Fibroblast of upper back skin (primary cell): ENCODE measurements around the gene TNNI3K.

Experiments used
- DNase-seq: peaks from one replicate; pipeline ENCODE4 v3.0.0-alpha.2; 2013

Gene TNNI3K

DNA sequence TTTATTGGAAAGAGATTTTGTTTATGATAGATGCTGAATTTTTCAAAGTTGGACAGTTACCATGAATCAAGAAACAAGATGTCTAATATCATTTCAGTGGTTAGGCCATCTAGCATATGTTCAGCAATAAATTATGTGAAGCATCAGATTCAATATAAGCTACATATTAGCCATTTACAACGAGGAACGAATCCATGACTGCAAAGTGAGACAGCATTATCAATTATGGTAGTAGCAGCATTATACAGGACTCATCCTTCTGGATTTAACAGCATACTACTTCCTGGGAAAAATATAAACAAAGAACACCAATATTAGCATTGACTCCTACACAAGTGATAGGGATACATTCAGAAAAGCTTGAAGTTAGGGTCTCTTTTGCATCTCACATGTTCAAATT is 218.1 kb downstream of the TNNI3K start:
- no peak for DNase-seq

DNA sequence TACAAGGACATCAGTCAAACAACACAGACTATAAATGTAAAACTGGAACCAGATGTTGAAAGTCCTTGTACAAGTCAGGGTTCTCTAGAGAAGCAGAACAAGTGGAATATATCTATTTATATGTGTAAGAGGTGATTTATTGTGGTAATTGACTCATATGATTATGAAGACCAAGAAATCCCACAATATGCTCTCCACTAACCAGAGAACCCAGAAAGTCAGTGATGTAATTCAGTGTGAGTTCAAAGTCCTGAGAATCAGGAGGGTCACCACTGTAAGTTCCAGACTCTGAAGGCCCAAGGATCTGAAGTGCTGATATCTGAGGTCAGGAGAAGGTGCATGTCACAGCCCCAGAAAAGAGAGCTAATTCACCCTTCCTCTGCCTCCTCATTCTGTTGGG is 220.2 kb downstream of the TNNI3K start:
- no peak for DNase-seq

DNA sequence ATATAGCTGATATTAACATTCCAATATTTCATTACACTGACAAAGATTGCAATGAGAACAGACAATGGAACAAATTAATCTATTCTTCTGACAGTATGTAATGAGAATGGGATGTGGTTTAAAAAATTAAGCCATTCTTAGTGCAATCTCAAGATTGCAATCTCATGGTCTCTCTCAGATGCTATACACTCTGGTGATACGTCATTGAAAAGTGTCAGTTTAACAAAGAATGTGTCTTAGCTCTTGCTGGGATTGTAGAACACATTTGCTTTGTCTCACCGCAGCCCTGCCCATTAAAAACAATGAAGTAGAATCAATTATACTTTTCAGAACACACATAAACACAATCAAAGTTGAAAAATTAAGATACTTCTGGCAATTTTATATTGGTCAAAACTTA is 222.1 kb downstream of the TNNI3K start:
- DNase-seq: no peak

DNA sequence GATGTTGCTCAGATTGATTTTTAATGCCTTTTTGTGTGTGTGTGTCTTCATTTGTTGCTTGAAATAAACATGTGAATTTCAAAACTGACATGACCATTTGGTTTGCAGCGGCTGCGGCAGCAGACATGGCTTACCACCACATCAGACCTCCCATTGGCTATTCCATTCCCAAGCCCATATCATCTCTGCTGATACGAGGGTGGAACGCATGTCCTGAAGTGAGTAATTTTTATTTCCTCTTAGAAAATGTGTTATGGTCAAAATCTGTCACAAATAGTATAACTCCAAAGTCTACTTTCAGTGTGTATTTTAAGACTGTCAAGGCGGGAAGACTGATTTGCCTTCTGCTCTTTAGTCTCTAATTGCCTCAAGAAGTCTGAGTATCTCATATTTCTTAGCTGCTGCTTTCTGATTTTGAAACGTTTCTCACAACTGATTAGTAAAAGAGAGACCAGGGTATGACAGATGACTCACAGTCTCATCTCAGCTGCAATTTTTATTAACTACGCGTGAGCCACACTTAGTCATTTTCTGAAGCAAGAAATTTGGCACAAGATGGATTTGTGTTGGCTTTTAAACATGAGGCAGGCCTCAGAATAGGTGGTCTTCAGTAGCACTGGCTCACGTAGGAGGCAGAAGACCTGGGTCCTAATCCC is 228.3 kb downstream of the TNNI3K start:
- peak; percentile 68 for DNase-seq

DNA sequence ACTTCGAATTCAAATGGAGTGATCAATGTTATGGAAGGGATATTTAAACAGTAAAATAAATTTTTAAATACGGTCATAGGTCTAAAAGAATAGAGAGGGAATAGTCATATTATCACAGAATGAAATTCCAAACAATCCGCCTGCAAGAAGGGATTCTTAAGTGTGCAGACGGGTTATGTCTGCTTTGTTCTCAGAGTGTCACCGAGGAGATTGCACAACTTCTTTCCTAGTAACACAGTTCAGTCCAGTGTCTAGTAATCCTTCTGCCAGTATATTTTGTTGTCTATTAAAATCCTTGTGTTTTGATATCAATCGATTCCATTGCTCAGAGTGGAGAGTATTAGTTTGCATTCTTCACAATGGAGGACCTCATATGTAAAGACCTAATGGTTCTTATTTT is 228.8 kb downstream of the TNNI3K start:
- no peak for DNase-seq

DNA sequence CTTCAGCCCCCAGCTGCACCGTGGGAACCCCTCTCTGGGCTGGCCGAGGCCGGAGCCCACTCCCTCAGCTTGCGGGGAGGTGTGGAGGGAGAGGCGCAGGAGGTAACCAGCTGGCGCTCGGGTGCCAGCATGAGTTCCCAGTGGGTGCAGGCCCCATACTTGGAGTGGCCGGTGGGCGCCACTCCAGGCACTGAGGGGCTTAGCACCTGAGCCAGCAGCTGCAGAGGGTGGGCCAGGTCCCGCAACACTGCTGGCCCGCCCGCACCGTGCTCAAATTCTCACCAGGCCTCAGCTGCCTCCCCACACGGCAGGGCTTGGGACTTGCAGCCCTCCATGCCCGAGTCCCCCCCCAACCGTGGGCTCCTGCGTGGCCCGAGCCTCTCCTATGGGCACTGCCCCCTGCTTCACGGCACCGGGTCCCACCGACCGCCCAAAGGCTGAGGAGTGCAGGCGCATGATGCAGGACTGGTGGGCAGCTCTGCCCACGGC is 230.1 kb downstream of the TNNI3K start:
- no peak for DNase-seq

DNA sequence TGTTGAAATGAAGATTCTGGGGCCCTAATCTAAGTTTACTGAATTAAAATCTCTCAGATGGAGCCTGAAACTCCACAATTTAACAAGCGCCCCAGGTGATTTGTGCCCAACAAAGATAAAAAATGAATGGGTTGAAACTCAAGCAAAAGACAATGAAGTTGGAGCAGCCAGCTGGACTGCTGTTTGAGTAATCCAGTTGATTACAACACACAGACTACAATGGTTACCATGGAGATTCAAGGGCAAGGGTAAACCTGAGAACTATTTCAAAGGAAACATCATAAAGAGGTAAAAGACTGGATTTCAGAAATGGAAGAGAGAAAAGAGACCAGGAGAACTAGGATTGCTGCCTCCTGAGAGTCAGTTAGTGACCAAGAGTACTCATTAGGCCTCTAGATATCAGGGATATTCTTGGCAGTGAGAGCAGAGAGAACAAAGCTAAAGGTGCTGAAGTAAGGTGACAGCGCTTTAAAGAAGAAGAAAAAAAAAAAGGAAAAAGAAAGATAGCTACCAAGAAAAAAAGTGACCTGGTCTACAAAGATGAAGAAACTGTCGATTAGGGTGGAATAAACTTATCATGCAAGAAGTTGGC is 232.7 kb downstream of the TNNI3K start:
- DNase-seq: no peak

DNA sequence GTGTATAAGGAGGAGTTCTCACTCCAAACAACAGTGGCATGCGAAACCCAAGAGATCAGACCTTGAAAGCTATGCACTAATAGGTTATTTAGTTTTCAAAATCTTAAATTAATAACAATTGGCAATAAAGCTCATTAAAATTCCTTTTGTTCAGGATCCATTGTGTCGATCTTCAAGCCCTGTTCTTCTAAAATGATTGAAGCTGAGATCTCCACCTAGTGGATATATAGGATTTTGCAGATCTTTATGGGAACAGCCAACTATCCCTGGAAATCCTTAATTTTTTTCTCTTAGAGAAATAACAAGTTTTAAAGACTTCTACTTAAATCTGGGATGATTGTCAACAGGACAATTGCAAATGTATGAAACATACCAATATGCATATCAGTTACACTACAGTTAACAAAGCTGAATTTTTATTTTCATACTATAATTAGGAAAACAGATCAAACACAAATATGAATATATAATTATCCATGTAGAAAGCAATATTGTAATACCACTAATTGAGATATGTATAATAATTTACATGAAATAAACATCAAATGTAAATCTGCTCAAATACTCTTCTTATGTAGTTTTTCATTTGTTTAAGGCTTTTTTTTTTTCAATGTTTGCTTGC is 233.9 kb downstream of the TNNI3K start:
- peak; percentile 55 for DNase-seq

DNA sequence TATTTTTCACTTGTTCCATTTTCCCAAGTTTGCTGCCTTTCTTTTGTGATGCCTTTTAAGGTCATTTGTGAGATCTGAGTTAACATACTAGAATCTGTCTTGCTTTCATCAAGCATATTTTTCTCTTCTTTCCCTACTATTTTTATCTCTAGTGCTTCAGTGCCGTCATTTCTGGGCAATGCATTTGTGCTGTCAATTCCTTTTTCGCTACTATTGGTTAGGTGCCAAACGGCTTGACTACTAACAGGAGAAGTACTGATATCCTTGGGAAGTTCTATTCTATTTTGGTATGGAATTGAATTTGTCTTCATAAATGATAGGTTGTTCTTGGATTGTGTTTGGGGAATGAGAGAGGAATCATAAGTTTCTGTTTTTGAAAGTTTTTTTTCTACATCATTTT is 235.1 kb downstream of the TNNI3K start:
- peak; percentile 70 for DNase-seq

DNA sequence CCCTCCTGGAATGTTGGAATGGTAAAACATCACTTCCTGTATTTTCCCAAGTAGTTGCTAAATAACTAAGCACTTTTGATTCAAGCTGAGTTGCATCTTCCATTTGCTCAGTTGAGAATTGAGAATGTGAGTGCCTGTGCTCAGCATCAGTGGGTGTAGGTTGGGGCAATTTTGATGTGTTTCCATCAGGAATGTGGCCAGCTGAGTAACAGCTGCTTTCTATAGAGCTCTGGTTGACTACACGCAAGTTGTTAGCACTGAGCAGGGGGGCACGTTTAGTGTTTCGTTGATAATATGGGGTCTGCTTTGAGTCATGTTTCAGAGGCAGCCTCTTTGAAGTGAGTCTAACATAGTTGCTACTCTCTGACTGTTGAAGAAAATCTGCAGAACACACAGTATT is 235.7 kb downstream of the TNNI3K start:
- DNase-seq: peak; percentile 53

DNA sequence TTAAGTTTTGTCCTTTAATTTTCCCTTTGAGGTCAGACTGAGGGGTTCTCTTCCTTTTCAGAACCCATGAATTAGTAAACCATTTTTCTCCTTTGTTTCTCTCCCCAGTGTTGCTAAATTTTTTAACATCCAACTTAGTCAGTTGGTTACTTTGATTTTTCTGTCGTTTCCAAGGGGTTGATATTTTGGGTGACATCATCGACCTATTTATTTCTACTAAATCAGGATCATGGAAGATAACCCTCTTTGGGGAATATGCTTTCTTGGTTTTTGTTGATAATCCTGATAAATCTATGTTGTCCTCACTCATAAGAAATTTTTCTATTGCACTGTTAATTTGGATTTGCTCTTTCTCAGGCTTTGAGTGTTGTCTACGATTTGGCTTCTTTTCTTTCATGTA is 236.3 kb downstream of the TNNI3K start:
- no peak for DNase-seq

DNA sequence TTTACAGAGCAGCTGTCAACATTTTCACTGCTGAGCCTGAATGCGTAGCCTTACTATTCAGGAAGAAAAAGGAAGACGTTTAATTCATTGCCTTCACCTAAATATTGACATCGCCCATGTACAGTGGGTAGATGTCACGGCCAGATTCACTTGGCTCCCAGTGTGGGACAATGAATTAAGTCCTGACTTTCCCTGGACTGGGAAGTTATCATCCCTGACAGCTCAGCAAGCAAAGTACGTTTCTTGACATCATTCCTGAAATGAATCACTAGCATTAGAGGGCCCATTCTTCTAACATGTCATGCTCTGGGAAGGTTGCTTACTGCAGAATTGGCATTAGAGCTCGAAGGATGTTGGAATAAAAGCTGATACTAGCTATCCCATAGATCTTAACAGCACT is 239.4 kb downstream of the TNNI3K start:
- DNase-seq: no peak

DNA sequence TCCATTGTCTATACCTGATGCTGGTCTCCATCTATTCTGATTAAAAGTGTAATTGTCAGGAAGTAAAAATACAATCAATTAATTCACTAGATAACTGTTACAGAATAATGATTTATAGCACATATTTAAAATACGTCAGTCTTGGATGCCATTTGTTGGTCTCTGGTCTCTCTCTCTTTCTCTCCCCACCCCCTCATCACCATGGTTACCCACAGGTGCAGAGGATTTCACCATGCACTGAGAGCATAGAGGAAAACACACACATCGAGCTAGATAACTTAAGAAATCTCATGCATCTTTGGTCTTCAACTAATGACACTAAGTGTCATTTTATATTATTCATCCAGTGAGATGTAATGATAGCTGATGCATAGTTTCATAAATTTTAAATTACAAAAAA is 243.8 kb downstream of the TNNI3K start:
- no peak for DNase-seq

DNA sequence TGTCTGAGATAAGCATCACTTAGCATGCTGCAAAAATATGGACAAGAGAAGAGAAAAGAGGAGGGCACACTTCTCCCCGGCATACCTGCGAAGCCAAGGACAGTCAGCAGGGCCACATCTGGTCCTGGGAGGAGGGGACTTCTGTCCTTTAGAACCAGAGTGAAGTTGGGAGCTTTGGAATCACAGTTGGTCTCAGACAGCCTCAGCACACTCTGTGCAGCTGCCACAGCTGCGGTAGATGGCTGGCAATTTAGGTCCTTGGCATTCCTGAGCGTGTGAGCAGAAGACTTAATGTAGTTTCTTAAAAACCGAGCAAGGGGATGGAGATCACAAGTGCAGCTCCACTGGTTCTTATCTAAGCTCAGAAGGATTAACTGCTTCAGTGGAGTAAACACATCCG is 244.9 kb downstream of the TNNI3K start:
- DNase-seq: no peak

DNA sequence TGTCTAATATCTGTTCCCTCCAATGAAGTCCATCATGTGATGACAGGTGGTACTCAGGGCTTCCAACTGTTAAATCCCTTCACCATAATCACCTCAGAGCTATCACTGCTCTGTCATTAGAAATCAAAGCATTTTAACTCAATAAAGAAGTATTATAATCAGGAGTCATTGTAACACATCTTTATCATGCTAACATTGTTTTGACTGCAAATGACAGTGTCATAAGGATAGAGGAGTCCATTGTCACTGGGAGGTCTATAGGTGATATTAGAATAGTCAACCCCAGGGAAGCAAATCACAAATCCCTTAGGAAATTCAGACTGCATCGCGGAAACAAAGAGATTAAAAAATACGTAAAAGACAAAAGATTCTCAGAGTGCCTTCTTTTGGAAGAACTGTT is 246.4 kb downstream of the TNNI3K start:
- no peak for DNase-seq

DNA sequence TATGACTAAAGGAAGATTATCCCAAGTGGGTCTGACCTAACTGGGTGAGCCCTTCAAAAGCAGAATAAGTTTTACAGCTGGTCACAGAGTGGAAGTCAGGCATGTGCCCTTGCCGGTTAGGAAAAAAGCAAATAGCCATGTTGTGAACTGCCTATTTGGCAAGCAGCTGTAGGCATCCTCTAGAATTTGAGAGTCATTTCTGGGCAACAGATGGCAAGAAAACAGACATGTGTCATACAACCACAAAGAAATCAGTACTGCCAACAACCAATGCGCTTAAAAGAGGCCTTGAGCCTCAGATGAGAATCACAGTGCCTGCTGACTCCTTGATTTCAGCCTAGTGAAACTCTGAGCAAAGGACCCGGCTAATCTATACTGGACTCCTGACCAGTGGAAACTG is 250.4 kb downstream of the TNNI3K start:
- DNase-seq: no peak

DNA sequence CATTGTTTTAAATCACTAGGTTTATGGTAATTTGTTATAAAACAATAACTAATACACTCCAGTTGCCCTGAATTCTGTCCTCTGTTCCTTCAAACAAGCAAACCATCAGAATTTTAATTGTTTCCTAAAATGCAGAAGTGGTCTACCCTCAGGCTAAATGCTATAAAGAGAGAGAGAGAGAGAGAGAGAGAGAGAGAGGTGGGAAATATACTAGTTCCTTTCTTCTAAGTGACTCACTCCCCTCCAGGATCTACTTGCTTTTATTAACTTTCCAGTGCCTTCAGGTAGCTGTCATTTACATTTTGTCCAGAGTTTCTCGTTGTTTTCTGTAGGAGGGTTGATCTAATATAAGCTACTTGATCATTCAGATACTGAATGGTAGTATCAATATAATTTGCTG is 250.8 kb downstream of the TNNI3K start:
- DNase-seq: no peak

DNA sequence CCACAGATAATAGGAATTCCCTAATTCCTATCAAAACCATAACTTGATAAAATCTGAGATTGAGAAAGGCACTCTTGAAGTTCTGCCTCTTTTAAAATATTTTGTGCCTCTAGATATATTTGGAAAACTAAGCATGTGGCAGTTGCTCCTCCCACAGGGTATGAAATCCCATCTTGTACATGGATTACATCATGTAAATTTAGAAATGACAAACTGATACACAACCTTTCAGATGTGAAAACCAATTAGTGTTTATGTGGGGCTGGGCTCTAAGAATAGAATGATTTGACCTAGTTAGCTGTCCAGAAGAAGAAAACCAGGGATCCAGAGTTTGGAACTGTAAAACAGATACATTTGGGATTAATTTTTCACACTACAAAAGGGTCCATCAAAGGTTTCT is 261.5 kb downstream of the TNNI3K start:
- no peak for DNase-seq

DNA sequence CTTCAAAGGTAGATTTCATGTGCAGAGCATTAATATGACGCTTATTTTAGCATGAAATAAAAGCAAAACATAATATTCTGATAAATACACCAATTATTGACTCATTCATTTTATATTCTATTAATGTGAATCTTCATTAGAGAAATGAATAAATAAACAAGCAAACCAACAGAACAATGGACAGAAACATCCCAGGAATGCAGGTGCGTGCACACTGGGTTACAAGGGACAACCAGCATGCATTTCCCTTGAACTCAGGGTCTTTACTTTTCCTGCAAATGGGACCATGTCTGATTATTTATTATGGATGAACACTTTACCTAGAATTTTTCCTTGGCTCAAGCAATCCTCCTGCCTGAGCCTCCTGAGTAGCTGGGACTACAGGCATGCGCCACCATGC is 263.7 kb downstream of the TNNI3K start:
- no peak for DNase-seq

DNA sequence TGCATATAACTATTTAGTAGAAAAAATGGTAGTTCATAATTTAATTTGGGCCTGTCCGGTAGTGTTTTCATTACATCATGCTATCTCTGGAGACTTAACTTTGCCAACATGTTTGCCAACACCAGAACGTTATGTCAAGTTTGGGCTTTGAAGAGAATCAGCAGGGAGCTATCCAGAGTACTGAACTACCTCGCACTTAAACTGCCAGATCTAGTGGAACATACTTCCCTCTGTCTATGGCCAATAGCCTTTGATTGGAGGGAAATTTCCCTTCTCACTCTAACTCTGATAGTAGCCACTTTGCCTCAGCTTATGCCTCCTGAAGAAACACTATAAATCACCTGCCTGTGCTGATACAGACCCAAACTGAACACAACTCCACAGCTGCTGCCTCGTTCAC is 267.2 kb downstream of the TNNI3K start:
- DNase-seq: peak; percentile 56

DNA sequence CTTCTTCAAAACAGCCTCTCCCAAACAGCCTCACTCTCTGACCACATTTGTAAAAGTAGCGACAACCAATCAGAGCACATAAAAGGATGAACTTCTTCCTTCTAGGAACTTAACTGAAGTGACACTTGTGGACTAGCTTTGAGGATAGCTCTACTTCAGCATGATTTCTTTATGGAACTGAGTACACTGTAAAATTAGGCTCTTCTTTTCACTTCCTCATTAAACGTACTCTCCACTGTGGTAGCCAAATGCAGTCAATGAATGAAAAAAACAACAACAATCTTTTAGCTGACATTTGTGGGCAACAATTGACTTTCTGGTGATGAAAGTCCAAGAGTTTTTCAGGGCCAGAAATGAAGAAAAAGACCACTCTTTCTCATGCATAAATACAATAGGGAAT is 267.7 kb downstream of the TNNI3K start:
- no peak for DNase-seq

DNA sequence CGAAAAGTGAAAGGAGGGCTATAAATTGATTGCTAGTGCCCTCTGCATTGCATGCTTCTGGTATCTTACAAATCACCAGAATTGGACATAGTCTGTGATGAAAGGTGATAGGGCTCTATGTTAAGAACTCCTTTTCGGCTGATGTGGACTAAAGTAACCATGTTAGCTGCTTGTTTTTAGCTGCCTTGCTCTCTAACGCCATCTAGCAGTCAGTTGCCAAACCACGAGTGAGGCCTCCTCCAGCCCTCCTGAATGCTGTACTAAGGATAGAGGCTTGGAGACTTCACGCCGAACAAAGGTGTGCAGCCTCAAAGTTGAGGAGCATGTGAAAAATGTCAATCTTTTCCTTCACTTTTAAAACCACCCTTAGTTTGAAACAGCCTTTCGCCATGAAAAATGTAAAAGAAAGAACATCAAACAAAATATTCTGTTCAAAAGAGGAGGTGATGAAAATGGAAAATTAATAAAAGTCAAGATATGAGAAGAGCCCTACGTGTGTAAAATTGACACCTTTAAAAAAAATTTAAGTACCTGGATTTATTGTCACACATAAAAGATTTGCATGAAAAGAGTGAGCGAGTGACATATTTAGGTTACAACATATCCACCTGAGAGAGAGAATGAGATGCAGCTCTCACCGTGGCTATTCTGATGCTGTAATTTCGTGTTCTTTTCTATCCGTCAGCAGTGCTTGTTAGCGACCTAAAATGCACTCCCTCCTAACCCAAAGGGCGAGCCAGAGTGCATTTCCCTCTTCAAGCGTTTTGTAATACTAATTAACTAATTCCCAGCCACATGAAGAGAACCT is 269.1 kb downstream of the TNNI3K start:
- peak; percentile 56 for DNase-seq

DNA sequence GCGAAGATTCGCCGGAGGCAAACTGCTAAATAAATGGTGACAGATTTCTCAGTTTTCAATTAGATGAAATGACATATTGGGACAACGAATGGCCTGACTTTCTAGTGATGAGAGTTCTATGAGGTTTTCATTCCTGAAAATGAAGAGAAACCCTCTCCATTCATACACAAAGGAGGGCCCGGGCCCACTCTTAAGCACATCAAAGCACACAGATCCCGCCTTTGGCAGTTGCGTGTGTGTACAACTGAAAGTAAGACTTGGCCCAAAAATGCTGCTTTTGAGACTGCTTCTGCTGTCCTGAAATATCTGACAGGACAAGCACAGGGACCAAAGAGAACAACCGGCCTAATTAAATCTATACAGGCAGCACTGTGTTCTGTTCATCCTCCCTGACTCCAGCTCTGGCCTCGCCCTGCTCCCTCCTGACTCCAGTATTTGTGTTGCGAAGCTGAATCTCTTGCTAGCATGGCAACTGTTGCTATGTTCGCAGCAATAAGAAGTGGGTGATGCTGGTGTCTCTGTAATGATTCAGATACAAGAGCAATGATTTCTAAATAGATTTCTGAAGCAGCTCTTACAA is 269.8 kb downstream of the TNNI3K start:
- DNase-seq: no peak
